Caco-2 (cell line): ENCODE results near the gene GRM5. TPM values are rescaled to one million over a fixed set of nuclear protein-coding genes. Genes with fewer than 3 reads are reported as not detected.

ENCODE experiments used
- BruUV-seq: library from RNA; stranded (reverse); fragments of 400-500 nt; replicated peaks from 2 replicates; lab custom pipeline; 2021; lab: Mats Ljungman, UMichigan
- CTCF ChIA-PET: fragments of 300-600 bp; sonication (Branson Sonifier 250); formaldehyde crosslinking; loops from one replicate; lab custom pipeline; 2022; ENCODE audit warnings: antibody characterized with exemption; lab: Charles Lee
- POLR2A ChIA-PET: fragments of 300-600 bp; sonication (Branson Sonifier 250); formaldehyde crosslinking; loops from one replicate; lab custom pipeline; 2022; ENCODE audit warnings: antibody characterized with exemption; lab: Charles Lee
- DNase-seq, 2 experiments: peaks; one replicate each; pipeline versions ENCODE4 v3.0.0 to v3.0.0-alpha.2; 2020 to 2022
- H3K27me3 ChIP-seq: replicated peaks from 2 replicates; pipeline ENCODE4 v1.6.0; 2011; ENCODE audit warnings: low read length; ENCODE audit not compliant: control insufficient read depth, insufficient read depth
- H3K36me3 ChIP-seq: 2 replicates; pipeline ENCODE4 v1.5.1; 2011; ENCODE audit warnings: low read length; ENCODE audit not compliant: control insufficient read depth, insufficient read depth
- H3K4me1 ChIP-seq: fragments of 250-450 bp; sonication (Bioruptor Pico); 2 replicates; pipeline ENCODE4 v1.5.1; 2020; ENCODE audit warnings: mild to moderate bottlenecking
- H3K4me3 ChIP-seq: 2 replicates; pipeline ENCODE4 v1.5.1; 2011; ENCODE audit warnings: low read depth, mild to moderate bottlenecking, control low read depth, low read length
- H3K9me3 ChIP-seq: fragments of 250-450 bp; sonication (Bioruptor Pico); 2 replicates; pipeline ENCODE4 v1.5.1; 2020; ENCODE audit warnings: mild to moderate bottlenecking, moderate library complexity
- H3K27ac Mint-ChIP-seq: one replicate; pipeline ENCODE4 v1.8.0; 2022; ENCODE audit warnings: mixed read lengths; ENCODE audit not compliant: unreplicated experiment
- H3K27me3 Mint-ChIP-seq: one replicate; pipeline ENCODE4 v1.8.0; 2022; ENCODE audit warnings: mixed read lengths; ENCODE audit not compliant: insufficient read depth, unreplicated experiment
- H3K36me3 Mint-ChIP-seq: one replicate; pipeline ENCODE4 v1.8.0; 2022; ENCODE audit warnings: mild to moderate bottlenecking, mixed read lengths; ENCODE audit not compliant: insufficient read depth, unreplicated experiment
- H3K4me1 Mint-ChIP-seq: one replicate; pipeline ENCODE4 v1.8.0; 2022; ENCODE audit warnings: low read depth, mixed read lengths; ENCODE audit not compliant: unreplicated experiment
- H3K4me3 Mint-ChIP-seq: one replicate; pipeline ENCODE4 v1.8.0; 2022; ENCODE audit warnings: mild to moderate bottlenecking, moderate library complexity, mixed read lengths; ENCODE audit not compliant: unreplicated experiment
- H3K9me3 Mint-ChIP-seq: one replicate; pipeline ENCODE4 v1.8.0; 2022; ENCODE audit warnings: mixed read lengths; ENCODE audit not compliant: unreplicated experiment
- intact Hi-C: fragments of 100-400 bp; cut with micrococcal nuclease; formaldehyde crosslinking; loops from one replicate; pipeline ENCODE4 v1.10.0; 2022; ENCODE audit not compliant: unreplicated experiment
- total RNA-seq: library from RNA; stranded (reverse); gene quantifications from 2 replicates; pipeline ENCODE4 v1.2.3, GENCODE V29; 2022
- TF ChIP-seq, protein P1 (sequence below), 2 experiments: fragments of 200-600 bp in 1 of 2; IDR thresholded peaks; 1 replicate in 1 of 2; 2 replicates in 1 of 2; pipeline versions ENCODE4 v1.5.1 to v1.8.0; 2011 to 2022; ENCODE audit warnings: antibody characterized with exemption in 1 of 2, control low read depth in 1 of 2, inconsistent platforms in 1 of 2, low read depth in 1 of 2, low read length in 1 of 2, mild to moderate bottlenecking in 1 of 2, moderate library complexity in 1 of 2; ENCODE audit not compliant: insufficient read depth in 1 of 2, severe bottlenecking in 1 of 2, unreplicated experiment in 1 of 2

GRM5 gene
- total RNA-seq, 1 experiment from 2014 or later = not detected

DNA sequence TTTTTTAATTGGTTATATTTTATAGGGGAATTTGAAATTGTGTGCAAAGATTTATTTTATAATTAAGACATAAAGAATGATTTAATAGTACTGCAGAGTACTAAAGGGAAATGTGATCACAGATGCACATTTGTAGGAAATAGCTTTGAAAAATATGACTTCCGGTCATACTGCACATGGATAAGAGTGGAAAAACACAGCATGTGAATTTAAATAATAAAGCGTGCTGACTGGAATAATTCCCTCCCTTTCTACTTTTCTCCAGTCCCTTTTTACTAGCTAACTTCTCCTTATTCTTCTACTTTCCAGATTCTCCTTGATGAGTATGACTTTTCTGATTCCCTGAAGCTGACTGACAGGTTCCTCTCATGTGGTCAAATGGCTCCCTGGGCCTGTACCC, 489.9 kb downstream of the GRM5 start:
- H3K27me3 Mint-ChIP-seq = peaks cover 21% of the 10 kb centered on the region
- no TSS peak for BruUV-seq

DNA sequence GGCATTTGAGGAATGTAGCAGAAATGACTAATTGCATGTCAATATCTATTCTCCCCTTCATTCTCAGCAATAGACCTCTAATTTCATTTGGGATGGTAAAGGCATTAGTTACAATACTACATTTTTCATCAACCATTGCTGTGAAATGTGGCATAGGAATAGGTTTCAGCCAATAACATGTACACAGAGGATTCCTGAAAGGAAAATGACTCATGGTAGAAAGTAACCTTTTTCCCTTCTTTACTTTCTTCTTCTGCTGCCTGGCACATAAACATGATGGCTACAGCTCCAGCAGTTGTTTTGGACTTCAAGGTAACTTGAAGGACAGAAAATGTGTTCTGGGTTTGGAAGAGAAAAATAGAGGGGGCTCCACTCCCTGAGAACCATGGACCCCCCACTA, 496.4 kb downstream of the GRM5 start:
- Histone ChIP-seq H3K4me3 (no peak overlapping the region), H3K9me3 (no peaks in the 10 kb centered on the region), H3K27me3 (no peaks in the 10 kb centered on the region), H3K4me1 (no peaks in the 10 kb centered on the region), H3K36me3 (no peaks in the 10 kb centered on the region)
- H3K27ac Mint-ChIP-seq = no peak overlapping the region
- no peak for DNase-seq
- intact Hi-C loops = no loop called here
- H3K36me3 Mint-ChIP-seq = no peaks in the 10 kb centered on the region
- POLR2A ChIA-PET = no interaction called here
- H3K27me3 Mint-ChIP-seq = peaks cover 17% of the 10 kb centered on the region
- no peaks in the 10 kb centered on the region for H3K9me3 Mint-ChIP-seq
- TF ChIP-seq, protein P1, sequence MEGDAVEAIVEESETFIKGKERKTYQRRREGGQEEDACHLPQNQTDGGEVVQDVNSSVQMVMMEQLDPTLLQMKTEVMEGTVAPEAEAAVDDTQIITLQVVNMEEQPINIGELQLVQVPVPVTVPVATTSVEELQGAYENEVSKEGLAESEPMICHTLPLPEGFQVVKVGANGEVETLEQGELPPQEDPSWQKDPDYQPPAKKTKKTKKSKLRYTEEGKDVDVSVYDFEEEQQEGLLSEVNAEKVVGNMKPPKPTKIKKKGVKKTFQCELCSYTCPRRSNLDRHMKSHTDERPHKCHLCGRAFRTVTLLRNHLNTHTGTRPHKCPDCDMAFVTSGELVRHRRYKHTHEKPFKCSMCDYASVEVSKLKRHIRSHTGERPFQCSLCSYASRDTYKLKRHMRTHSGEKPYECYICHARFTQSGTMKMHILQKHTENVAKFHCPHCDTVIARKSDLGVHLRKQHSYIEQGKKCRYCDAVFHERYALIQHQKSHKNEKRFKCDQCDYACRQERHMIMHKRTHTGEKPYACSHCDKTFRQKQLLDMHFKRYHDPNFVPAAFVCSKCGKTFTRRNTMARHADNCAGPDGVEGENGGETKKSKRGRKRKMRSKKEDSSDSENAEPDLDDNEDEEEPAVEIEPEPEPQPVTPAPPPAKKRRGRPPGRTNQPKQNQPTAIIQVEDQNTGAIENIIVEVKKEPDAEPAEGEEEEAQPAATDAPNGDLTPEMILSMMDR (IDR thresholded peaks at IDR 0.05; ENCODE audit: insufficient read depth in 1 of 2, low read depth in 1 of 2, low read length in 1 of 2, severe bottlenecking in 1 of 2, unreplicated experiment in 1 of 2) = no peak
- no TSS peak for BruUV-seq
- CTCF ChIA-PET = no interaction called here
- no peak overlapping the region for H3K4me3 Mint-ChIP-seq
- no peaks in the 10 kb centered on the region for H3K4me1 Mint-ChIP-seq

More for the DNA sequence above, 489.9 kb downstream of the GRM5 start:
- H3K36me3 Mint-ChIP-seq = no peaks in the 10 kb centered on the region
- H3K27ac Mint-ChIP-seq = no peak overlapping the region
- no peaks in the 10 kb centered on the region for H3K9me3 Mint-ChIP-seq
- no peaks in the 10 kb centered on the region for H3K36me3 ChIP-seq
- intact Hi-C loops = no loop called here
- TF ChIP-seq, protein P1 (IDR thresholded peaks at IDR 0.05; ENCODE audit: insufficient read depth in 1 of 2, low read depth in 1 of 2, low read length in 1 of 2, severe bottlenecking in 1 of 2, unreplicated experiment in 1 of 2) = no peak
- H3K4me3 ChIP-seq = no peak overlapping the region
- no peak overlapping the region for H3K4me3 Mint-ChIP-seq
- CTCF ChIA-PET = no interaction called here
- H3K9me3 ChIP-seq = no peaks in the 10 kb centered on the region
- H3K4me1 ChIP-seq = no peaks in the 10 kb centered on the region
- H3K4me1 Mint-ChIP-seq = no peaks in the 10 kb centered on the region
- DNase-seq = no peak
- no peaks in the 10 kb centered on the region for H3K27me3 ChIP-seq
- POLR2A ChIA-PET = no interaction called here

DNA sequence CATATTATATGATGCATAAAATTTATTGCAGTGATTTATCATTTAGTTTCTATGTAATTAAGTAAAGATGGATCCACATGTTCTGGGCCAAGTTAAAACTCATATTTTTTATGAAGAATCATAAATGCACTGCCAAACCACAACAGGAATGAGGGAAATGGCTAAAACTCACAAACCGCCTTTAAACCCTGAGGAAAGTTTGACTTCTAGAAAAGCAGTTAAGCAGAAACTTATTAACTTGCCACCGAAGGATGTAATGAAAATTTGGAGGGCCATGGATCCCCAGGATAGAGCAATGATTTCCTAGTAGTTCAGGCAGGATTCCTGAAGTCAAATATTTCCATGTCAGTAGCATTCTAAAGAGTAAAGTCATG, 510.0 kb downstream of the GRM5 start:
- no peak for DNase-seq
- Histone ChIP-seq H3K4me3 (no peak overlapping the region), H3K36me3 (no peaks in the 10 kb centered on the region), H3K9me3 (no peaks in the 10 kb centered on the region), H3K27me3 (no peaks in the 10 kb centered on the region), H3K4me1 (no peaks in the 10 kb centered on the region)
- Mint-ChIP-seq H3K4me1 (no peaks in the 10 kb centered on the region), H3K27me3 (peaks cover 9% of the 10 kb centered on the region), H3K36me3 (no peaks in the 10 kb centered on the region), H3K27ac (no peak overlapping the region), H3K9me3 (no peaks in the 10 kb centered on the region), H3K4me3 (no peak overlapping the region)
- TF ChIP-seq, protein P1 (IDR thresholded peaks at IDR 0.05; ENCODE audit: insufficient read depth in 1 of 2, low read depth in 1 of 2, low read length in 1 of 2, severe bottlenecking in 1 of 2, unreplicated experiment in 1 of 2) = no peak
- BruUV-seq = no TSS peak
- intact Hi-C loops = no loop called here
- CTCF ChIA-PET = no interaction called here
- POLR2A ChIA-PET = no interaction called here
